ENCODE results near the gene UBN2.

The UBN2 gene

DNA sequence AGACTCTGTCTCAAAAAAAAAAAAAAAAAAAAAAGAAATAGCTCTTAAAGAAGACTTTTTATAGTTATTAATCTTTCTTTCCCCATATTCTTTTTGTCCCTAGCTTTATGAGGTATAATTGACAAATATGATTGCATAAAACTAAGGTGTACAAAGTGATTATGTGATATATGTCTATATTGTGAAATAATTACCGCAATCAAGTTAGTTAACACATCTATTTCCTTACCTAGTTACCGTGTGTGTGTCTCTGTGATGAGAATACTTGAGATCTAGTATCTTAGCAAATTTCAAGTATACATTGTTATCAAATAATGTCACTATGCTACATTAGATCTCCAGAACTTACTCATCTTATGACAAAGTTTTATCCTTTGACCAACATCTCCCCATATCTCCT, 30.7 kb upstream of the UBN2 start:
- Histone ChIP-seq H3K4me1 (ENCODE audit: control insufficient read depth, insufficient read depth, low read depth, low read length) (no peaks in the 10 kb centered on the region), H4K91ac (ENCODE audit: low read length) (no peak overlapping the region), H3K9me3 (ENCODE audit: control insufficient read depth, low read length) (peaks cover 6% of the 10 kb centered on the region), H3K27ac (ENCODE audit: low read length, poor library complexity, severe bottlenecking) (no peak overlapping the region), H2BK12ac (ENCODE audit: low read length in 2 of 2) (no peak overlapping the region), H3K4me3 (ENCODE audit: insufficient read depth in 1 of 2, low read depth in 1 of 2, low read length in 2 of 2) (no peak overlapping the region), H3K36me3 (ENCODE audit: control insufficient read depth in 1 of 2, insufficient read depth in 2 of 2, low read depth in 1 of 2, low read length in 2 of 2) (no peaks in the 10 kb centered on the region), H3K4me2 (ENCODE audit: low read length, poor library complexity, severe bottlenecking) (no peak overlapping the region), H2BK15ac (ENCODE audit: low read depth, poor library complexity, severe bottlenecking) (no peak overlapping the region), H3K79me1 (replicated peaks; ENCODE audit: low read length, poor library complexity, severe bottlenecking) (no peaks in the 10 kb centered on the region), H2AFZ (ENCODE audit: low read depth, low read length) (no peak overlapping the region), H3K18ac (ENCODE audit: low read depth in 1 of 2, low read length in 2 of 2) (no peak overlapping the region), H3K14ac (ENCODE audit: low read length in 2 of 2) (no peak overlapping the region), H3K27me3 (ENCODE audit: control insufficient read depth in 1 of 2, insufficient read depth in 1 of 2, low read length in 2 of 2) (no peaks in the 10 kb centered on the region), H2AK5ac (ENCODE audit: low read length, severe bottlenecking) (no peak overlapping the region), H3K9ac (ENCODE audit: low read length) (no peak overlapping the region), H2BK120ac (ENCODE audit: low read depth, low read length) (no peak overlapping the region), H3K23ac (ENCODE audit: low read length in 2 of 2) (no peak overlapping the region), H4K8ac (ENCODE audit: low read length) (no peak overlapping the region), H2BK5ac (ENCODE audit: low read depth, low read length, poor library complexity, severe bottlenecking) (no peak overlapping the region), H3K4ac (ENCODE audit: low read depth in 1 of 2, low read length in 2 of 2) (no peak overlapping the region)
- WGBS: no CpG with 5 or more reads among the region's 2 CpGs
- DNase-seq: no peak

DNA sequence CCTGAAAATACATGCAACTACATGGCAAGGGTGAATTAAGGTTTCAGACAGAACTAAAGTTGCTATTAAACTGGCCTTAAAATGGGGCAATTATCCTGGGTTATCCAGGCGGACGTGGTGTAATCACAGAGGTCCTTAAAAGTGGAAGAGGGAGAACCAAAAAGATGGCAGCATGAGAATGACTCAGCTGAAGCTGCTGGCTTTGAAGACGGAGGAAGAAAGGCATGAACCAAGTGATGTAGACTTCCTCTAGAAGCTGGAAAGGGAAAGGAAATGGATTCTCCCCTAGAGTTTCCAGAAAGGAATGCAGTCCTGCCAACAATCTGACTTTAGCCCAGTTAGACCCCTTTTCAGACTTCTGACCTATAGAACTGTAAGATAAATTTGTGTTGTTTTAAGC, 27.0 kb upstream of the UBN2 start:
- Histone ChIP-seq H3K79me1 (replicated peaks; ENCODE audit: low read length, poor library complexity, severe bottlenecking) (no peaks in the 10 kb centered on the region), H3K4me2 (ENCODE audit: low read length, poor library complexity, severe bottlenecking) (no peak overlapping the region), H3K23ac (ENCODE audit: low read length in 2 of 2) (no peak overlapping the region), H3K4me3 (ENCODE audit: insufficient read depth in 1 of 2, low read depth in 1 of 2, low read length in 2 of 2) (no peak overlapping the region), H3K18ac (ENCODE audit: low read depth in 1 of 2, low read length in 2 of 2) (no peak overlapping the region), H3K27ac (ENCODE audit: low read length, poor library complexity, severe bottlenecking) (no peak overlapping the region), H2BK15ac (ENCODE audit: low read depth, poor library complexity, severe bottlenecking) (no peak overlapping the region), H4K91ac (ENCODE audit: low read length) (no peak overlapping the region), H3K4me1 (ENCODE audit: control insufficient read depth, insufficient read depth, low read depth, low read length) (no peaks in the 10 kb centered on the region), H3K36me3 (ENCODE audit: control insufficient read depth in 1 of 2, insufficient read depth in 2 of 2, low read depth in 1 of 2, low read length in 2 of 2) (no peaks in the 10 kb centered on the region), H2BK12ac (ENCODE audit: low read length in 2 of 2) (no peak overlapping the region), H3K14ac (ENCODE audit: low read length in 2 of 2) (no peak overlapping the region), H3K27me3 (ENCODE audit: control insufficient read depth in 1 of 2, insufficient read depth in 1 of 2, low read length in 2 of 2) (no peaks in the 10 kb centered on the region), H3K4ac (ENCODE audit: low read depth in 1 of 2, low read length in 2 of 2) (no peak overlapping the region), H2BK5ac (ENCODE audit: low read depth, low read length, poor library complexity, severe bottlenecking) (no peak overlapping the region), H2BK120ac (ENCODE audit: low read depth, low read length) (no peak overlapping the region), H2AFZ (ENCODE audit: low read depth, low read length) (no peak overlapping the region), H2AK5ac (ENCODE audit: low read length, severe bottlenecking) (no peak overlapping the region), H3K9me3 (ENCODE audit: control insufficient read depth, low read length) (peaks cover 23% of the 10 kb centered on the region), H3K9ac (ENCODE audit: low read length) (no peak overlapping the region), H4K8ac (ENCODE audit: low read length) (no peak overlapping the region)
- 69% methylated on average over 3 of the region's 3 CpGs for whole genome bisulfite sequencing
- DNase-seq: no peak

DNA sequence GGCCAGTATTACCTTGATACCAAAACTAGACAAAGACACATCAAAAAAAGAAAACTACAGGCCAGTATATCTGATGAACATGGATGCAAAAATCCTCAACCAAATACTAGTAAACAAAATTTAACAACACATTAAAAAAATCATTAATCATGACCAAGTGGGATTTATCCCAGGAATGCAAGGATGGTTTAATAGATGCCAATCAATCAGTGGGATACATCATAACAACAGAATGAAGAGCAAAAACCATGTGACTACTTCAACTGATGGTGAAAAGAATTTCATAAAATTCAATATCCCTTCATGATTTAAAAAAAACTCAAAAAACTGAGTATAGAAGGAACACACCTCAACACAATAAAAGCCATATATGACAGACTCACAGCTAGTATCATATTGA, 25.2 kb upstream of the UBN2 start:
- no peaks in the 10 kb centered on the region for H3K79me1 ChIP-seq (replicated peaks; ENCODE audit: low read length, poor library complexity, severe bottlenecking)
- no peak overlapping the region for H3K27ac ChIP-seq (ENCODE audit: low read length, poor library complexity, severe bottlenecking)
- H2AK5ac ChIP-seq (ENCODE audit: low read length, severe bottlenecking): no peak overlapping the region
- H3K4me1 ChIP-seq (ENCODE audit: control insufficient read depth, insufficient read depth, low read depth, low read length): no peaks in the 10 kb centered on the region
- H4K8ac ChIP-seq (ENCODE audit: low read length): no peak overlapping the region
- H3K4me2 ChIP-seq (ENCODE audit: low read length, poor library complexity, severe bottlenecking): no peak overlapping the region
- no peaks in the 10 kb centered on the region for H3K36me3 ChIP-seq (ENCODE audit: control insufficient read depth in 1 of 2, insufficient read depth in 2 of 2, low read depth in 1 of 2, low read length in 2 of 2)
- H3K9ac ChIP-seq (ENCODE audit: low read length): no peak overlapping the region
- no peak overlapping the region for H2BK12ac ChIP-seq (ENCODE audit: low read length in 2 of 2)
- H4K91ac ChIP-seq (ENCODE audit: low read length): no peak overlapping the region
- H3K23ac ChIP-seq (ENCODE audit: low read length in 2 of 2): no peak overlapping the region
- H3K27me3 ChIP-seq (ENCODE audit: control insufficient read depth in 1 of 2, insufficient read depth in 1 of 2, low read length in 2 of 2): no peaks in the 10 kb centered on the region
- H3K14ac ChIP-seq (ENCODE audit: low read length in 2 of 2): no peak overlapping the region
- DNase-seq: no peak
- no peak overlapping the region for H2BK120ac ChIP-seq (ENCODE audit: low read depth, low read length)
- H3K9me3 ChIP-seq (ENCODE audit: control insufficient read depth, low read length): peaks cover 23% of the 10 kb centered on the region
- no peak overlapping the region for H3K4ac ChIP-seq (ENCODE audit: low read depth in 1 of 2, low read length in 2 of 2)
- no peak overlapping the region for H2BK15ac ChIP-seq (ENCODE audit: low read depth, poor library complexity, severe bottlenecking)
- no peak overlapping the region for H3K18ac ChIP-seq (ENCODE audit: low read depth in 1 of 2, low read length in 2 of 2)
- H3K4me3 ChIP-seq (ENCODE audit: insufficient read depth in 1 of 2, low read depth in 1 of 2, low read length in 2 of 2): no peak overlapping the region
- H2AFZ ChIP-seq (ENCODE audit: low read depth, low read length): no peak overlapping the region
- no peak overlapping the region for H2BK5ac ChIP-seq (ENCODE audit: low read depth, low read length, poor library complexity, severe bottlenecking)

DNA sequence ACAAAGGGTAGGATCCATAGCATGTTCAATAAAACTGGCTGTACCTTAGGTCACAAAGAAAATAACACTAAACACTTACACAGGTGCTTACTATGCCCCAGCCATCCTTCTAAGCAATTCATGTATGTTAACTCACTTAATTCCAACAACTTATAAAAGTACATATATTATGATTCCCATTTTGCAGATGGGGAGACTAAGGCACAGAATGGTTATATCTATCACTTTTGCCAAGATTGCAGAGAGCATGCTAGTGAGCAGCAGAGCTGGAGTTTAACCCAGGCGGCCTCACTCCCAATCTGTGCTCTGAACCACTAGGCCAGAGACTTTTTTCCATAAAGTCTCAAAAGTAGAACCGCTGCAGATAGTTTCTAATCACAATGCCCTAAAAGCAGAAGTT, 18.9 kb upstream of the UBN2 start:
- no peak overlapping the region for H3K4me2 ChIP-seq (ENCODE audit: low read length, poor library complexity, severe bottlenecking)
- no peak overlapping the region for H3K9ac ChIP-seq (ENCODE audit: low read length)
- H2AK5ac ChIP-seq (ENCODE audit: low read length, severe bottlenecking): no peak overlapping the region
- no peak overlapping the region for H4K8ac ChIP-seq (ENCODE audit: low read length)
- H2BK12ac ChIP-seq (ENCODE audit: low read length in 2 of 2): no peak overlapping the region
- no peak overlapping the region for H2BK15ac ChIP-seq (ENCODE audit: low read depth, poor library complexity, severe bottlenecking)
- H3K4ac ChIP-seq (ENCODE audit: low read depth in 1 of 2, low read length in 2 of 2): no peak overlapping the region
- no peak overlapping the region for H2BK5ac ChIP-seq (ENCODE audit: low read depth, low read length, poor library complexity, severe bottlenecking)
- no peak overlapping the region for H3K18ac ChIP-seq (ENCODE audit: low read depth in 1 of 2, low read length in 2 of 2)
- no peaks in the 10 kb centered on the region for H3K4me1 ChIP-seq (ENCODE audit: control insufficient read depth, insufficient read depth, low read depth, low read length)
- no peak overlapping the region for H3K27ac ChIP-seq (ENCODE audit: low read length, poor library complexity, severe bottlenecking)
- no peak overlapping the region for H2BK120ac ChIP-seq (ENCODE audit: low read depth, low read length)
- 87% methylated on average over 2 of the region's 2 CpGs for WGBS
- no peak overlapping the region for H2AFZ ChIP-seq (ENCODE audit: low read depth, low read length)
- no peaks in the 10 kb centered on the region for H3K36me3 ChIP-seq (ENCODE audit: control insufficient read depth in 1 of 2, insufficient read depth in 2 of 2, low read depth in 1 of 2, low read length in 2 of 2)
- no peak for DNase-seq
- H3K9me3 ChIP-seq (ENCODE audit: control insufficient read depth, low read length): peaks cover under 1% of the 10 kb centered on the region
- H3K4me3 ChIP-seq (ENCODE audit: insufficient read depth in 1 of 2, low read depth in 1 of 2, low read length in 2 of 2): no peak overlapping the region
- no peaks in the 10 kb centered on the region for H3K27me3 ChIP-seq (ENCODE audit: control insufficient read depth in 1 of 2, insufficient read depth in 1 of 2, low read length in 2 of 2)
- no peak overlapping the region for H4K91ac ChIP-seq (ENCODE audit: low read length)
- no peak overlapping the region for H3K23ac ChIP-seq (ENCODE audit: low read length in 2 of 2)
- H3K14ac ChIP-seq (ENCODE audit: low read length in 2 of 2): no peak overlapping the region
- no peaks in the 10 kb centered on the region for H3K79me1 ChIP-seq (replicated peaks; ENCODE audit: low read length, poor library complexity, severe bottlenecking)
